Measurements from ENCODE around the gene PANK1.

The PANK1 gene

DNA sequence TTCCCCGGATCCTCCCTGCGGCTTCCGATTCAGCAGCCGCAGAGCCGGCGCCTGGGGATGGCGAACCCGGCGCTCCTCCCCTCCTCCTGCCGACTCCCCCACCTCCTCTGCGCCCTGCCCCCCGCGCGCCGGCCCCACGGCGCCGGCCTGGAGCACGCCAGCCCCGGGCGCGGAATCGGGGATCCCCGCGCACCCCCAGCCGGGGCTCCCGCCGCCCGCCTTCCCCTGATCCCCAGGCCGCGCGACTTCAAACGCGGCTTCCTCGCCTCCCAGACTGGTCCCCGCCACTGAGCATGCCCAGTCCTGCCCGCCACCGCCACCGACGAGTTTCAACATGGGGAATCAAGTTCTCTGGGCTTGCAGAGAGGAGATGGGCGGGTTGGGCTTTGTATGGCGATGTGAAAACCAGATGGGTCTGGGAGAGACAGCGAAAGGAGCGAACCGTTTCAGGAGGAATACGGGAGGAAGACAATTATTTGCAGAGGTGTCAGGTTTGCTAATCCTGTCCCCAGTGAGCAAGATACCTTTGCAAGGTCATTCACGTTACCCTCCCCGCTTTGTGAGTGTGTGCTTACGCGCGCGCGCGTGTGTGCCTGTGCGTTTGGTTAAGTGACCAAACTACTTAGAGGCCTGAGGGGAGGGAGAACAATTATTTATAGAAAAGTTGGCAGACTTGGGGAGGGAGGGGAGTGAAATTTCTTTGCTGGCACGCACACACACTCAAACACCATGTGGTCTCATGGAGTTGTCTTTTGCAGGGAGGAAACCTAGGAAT is at the start of gene PANK1:
TSS of gene PANK1 (minus strand) at position 276 of the 775 bp plus-strand sequence. CDS start 351 bp downstream, outside the sequence.
- peak; percentile 90 for DNase-seq

DNA sequence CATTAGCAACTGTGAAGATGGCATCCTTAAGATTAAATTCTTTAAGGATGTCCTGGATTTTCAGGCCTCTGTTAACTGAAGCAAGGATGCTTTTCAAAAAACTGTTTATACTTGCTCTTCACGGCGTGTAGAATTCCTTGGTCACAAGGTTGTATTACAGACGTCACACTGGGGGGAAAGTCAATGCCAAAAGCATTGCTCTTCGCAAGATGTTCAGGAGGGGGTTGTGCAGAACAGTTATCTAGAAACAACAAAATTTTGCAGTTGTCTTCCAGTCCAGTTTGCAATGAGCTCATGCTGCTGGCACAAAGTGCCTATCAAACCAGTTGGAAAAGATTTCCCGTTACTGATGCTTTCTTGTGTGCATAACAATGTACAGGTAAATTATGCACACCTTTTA is 48.1 kb upstream of the PANK1 start:
- DNase-seq: no peak

DNA sequence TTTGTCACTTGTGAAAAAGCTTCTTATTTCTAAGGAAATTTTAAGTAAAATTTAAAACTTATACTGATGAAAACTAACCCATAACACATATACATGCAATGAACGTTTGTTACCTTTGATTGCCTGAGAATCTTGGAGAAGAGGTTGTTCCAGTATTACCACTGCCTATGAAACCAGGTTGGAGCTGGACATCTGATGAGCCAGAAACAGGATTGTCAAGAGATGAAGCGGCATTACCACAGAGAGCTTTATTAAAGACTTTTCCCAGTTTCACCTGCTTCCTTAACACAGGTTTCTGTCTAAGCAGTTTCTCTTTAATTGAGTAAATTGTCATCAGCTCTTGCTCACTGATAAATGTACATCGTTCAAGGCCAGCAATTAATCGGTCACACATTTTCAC is 47.4 kb upstream of the PANK1 start:
- DNase-seq: no peak

DNA sequence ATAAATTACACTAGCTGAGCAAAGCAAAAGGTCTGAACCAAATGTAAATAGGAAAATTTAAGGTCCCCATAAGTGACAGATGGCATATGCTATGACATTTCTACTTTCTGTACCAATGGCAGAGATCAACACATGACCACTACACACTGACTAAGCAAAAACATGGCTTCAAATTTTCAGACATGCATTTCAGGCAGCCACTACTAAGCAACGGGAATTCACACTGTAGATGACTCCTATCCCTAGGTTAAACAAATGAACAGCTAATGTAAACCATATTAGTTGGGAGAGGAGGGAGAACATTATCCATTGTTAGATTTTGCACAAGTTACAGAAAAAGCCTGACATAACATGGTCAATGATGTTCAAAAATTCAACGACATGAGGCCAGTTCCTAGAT is 45.0 kb upstream of the PANK1 start:
- DNase-seq: no peak

DNA sequence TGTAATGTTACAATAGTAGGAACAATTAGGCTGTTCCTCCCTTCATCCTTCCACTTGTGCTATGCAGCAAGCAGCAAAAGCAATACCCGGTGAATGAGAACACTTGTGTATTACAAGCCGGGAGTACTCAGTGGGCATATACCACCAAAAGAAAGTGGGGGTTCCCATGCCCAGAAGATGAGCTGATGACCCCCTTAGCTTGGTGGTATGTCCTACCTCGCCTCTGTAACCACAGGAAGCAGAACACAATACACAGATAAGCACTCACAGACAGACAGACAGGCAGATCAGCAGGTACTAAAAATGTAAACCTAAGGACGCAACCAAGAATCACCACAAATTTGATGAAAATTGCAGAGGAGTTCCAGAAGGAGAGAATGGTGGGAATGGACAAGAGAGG is 40.9 kb upstream of the PANK1 start:
- peak; percentile 86 for DNase-seq

DNA sequence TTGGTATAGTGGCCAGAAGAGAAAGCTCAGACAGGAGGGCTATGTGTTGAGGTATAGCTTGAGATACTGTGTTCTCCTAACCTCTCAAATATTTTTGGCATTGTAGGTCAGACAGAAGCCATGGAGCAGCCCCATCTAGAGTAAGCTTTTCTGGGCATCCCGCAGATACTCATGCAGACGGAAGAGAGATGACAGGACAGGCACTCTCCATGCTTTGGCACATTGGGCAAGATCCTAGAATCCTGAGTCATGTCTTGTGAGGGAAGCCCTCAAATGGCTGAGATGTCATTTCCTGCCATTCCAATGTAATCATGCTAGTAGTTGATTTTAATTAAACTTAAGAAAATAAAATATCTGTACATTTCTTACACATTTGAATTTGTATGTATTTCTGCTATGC is 39.6 kb upstream of the PANK1 start:
- DNase-seq: no peak

DNA sequence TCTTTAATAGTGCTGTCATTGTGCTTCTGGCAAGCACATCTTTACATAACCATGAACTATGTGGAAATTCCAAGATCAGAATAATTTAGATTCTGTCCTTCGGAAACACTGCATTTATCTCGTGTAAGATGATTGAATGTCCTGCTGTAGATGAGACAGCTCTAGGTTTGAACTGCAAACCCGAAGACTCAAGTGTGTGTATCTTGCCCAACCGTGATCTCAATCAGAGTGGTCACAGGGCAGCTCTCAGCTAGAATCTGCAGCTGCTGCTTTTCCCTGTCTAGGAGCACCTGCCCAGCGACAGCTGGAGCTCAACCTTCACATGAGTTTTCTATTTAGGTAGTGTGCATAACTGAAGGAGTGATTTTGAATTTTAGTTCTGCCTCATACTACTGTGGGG is 38.8 kb upstream of the PANK1 start:
- DNase-seq: peak; percentile 31

DNA sequence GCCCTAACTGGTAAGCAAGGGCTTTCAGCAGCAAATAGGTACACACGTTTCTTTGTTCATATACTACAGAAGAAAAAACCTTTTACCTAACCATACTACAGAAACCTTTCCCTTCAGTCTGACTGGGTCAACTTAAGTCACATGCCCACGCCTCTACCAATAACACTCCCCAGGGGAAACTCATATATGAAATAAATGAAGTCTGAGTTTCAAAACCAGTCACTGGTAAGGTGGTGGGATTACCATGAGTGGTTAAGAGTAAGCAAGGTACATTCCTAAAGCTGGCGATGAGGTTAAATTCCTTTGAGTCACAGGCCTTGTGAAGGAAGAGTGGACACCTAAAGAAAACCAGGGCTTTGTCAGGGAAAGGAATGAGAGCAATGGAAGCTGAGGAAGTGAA is 34.9 kb upstream of the PANK1 start:
- no peak for DNase-seq

DNA sequence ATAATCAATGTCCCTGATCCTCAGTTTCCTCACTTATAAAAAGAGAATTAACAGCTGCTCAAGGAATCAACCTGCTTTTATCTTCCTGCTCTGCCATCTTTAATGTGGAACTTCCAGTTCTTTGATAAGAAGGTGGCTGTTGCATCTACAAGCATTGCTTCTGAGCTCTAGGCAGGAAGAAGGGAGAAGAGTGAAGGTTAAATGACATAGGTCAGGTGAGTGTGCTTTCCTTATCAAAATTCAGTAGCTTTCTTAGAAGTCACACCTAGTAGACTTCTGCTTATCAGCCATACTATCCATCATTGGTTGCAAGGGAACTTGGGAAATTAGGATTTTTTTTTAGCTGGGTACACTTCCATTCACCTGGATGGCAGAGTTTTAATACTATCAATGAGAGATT is 32.3 kb upstream of the PANK1 start:
- no peak for DNase-seq

DNA sequence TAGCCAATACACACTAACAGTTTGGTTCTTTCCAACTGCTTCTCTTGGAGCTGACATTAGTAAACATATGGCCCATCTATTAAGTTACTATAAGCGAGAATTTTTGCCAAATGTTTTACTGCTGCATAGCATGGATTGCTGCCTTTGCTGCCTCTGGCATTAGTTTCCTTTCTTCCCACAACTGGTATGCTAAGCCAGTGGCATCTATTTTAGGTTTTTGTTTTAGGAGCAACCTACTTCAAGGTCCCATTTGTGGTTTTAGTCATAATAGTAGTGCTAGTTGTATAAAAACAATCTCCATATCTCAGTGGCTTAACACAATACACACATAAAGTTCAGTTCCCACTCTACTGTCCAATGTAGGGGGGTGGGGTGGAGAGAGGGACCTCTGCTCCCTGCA is 25.9 kb upstream of the PANK1 start:
- DNase-seq: no peak

DNA sequence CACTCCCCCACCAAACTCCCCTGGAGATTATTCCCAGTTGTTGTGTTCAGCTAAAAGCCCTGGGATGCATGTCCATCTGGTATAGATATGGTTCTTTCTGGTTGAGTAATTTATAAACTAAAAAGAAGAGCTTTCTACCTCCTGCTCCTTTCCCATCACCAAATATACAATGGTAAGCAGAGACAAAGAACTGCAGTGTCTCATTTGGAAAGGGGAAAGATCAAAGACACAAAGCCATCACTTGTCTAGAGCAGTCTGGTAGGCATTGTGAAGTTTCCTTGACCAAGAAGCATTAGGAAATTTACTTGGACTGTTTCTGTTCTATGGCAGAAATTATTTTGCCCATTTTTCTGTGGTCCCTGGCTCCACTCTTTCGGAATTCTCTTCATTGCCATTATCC is 24.9 kb upstream of the PANK1 start:
- DNase-seq: no peak

DNA sequence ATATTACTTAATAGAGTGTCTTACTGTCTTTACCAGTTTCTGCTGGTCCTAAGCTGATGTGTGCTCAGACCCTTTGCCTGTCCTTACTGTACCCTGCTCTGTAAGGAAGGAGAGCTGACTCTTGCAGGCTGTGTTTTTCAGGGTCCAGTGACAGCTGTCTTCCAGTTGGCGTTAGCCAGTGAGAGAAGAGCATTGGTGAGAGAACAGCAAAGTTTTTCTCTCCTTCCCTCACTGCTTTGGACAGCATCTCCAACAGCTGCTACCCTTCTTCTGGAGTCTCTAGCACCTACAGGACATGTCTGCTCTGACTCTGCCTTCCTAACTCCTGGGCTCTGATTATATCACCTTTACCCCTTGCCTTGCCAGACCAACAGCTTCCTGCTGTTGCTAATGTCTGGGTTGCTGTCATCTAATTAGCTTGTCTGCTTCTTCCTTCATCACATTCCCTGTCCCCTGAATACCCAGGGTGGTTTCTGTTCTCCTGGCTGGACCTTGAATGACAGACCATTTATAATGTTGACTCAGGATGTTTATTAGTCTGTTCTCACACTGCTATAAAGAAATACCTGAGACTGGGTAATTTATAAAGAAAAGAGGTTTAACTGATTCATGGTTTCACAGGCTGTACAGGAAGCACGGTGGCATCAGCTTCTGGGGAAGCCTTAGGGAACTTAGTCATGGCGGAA is 23.5 kb upstream of the PANK1 start:
- DNase-seq: no peak

DNA sequence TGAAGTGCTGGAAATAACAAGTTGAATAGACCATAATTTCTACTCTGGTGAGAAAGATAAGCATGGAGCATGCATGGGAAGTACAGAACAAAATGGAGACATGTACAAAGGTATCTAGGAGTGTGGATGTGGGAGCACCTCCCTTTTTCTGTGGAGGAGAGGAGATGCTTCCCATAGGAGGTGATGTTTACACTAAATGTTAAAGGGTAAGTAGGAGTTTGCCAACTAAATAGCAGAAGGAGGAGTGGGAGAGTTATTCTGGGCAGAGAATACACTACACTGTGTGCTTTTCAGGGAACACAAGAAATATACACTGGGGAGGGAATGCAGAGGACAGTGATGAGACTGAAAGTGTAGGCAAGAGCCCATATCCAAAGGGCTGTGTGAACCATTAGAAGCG is 21.1 kb upstream of the PANK1 start:
- DNase-seq: no peak

DNA sequence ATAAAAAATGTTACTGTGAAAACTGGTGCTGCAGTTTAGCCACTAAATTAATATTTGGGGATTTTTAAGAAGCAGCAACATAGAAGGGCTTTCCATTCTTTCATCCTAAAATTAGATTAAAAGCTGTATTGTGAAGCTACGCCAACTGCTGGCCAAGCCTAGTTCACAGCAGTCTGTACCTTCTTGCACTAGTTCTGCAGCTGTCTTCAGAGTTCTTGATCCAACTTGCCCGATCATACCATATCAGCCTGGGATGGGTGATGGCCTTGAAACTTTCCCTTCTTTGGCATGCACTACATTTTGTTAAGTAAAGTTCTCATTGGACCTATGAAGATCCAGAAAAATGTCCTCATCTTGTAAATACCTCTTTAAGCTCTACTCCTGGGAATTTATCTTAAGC is 20.3 kb upstream of the PANK1 start:
- no peak for DNase-seq

DNA sequence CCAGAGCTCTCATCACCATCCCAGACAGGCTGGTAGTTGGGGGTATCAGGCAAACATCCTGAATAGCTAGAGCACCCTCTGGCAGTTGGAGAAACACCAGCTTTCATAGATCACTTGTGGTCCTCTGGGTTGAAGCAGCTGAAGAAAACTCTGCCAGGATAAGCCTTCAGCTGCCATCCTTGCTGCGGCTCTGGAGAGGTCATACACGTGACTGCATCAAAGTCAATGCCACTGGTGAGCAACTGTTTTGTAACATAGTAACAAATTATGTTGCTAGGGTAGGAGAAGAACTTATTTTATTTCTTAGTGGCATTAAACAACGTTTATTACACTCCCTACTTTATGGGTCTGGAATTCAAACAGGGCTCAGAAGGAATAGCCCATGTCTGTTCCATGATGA is 19.2 kb upstream of the PANK1 start:
- no peak for DNase-seq

DNA sequence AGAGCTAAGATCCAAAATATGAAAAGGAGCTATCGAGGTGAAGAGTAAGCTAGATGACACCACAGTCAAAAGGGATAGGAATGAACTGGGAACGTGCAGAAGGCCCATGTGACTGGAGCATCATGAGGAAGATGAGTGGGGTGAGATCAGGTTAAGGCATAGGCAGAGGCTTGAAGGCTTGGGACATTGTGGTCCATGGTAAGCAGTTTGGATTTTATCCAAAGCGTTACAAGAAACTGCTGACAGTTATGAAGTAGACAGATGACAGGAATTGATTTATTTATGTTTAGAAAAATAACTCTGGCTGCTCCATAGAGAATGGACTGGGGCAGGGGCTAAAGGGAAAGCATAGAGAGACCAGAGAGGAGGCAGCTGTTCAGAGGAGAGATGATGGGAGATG is 18.1 kb upstream of the PANK1 start:
- DNase-seq: no peak

DNA sequence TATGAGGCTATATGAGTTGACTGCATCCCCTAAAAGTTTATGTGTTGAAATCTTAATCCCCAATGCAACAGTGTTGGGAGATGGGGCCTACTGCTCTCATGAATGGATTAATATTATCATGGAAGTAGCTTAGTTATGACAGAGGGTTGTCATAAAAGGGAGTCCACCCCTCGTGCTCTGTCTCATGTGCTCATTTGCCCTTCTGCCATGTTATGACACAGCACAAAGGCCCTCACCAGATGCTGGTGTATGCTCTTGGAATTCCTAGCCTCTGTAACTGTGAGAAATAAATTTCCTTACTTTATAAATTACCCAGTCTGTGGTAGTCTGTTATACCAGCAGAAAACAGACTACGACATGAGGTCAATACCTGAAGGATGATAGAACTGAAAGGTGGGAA is 17.6 kb upstream of the PANK1 start:
- DNase-seq: no peak

DNA sequence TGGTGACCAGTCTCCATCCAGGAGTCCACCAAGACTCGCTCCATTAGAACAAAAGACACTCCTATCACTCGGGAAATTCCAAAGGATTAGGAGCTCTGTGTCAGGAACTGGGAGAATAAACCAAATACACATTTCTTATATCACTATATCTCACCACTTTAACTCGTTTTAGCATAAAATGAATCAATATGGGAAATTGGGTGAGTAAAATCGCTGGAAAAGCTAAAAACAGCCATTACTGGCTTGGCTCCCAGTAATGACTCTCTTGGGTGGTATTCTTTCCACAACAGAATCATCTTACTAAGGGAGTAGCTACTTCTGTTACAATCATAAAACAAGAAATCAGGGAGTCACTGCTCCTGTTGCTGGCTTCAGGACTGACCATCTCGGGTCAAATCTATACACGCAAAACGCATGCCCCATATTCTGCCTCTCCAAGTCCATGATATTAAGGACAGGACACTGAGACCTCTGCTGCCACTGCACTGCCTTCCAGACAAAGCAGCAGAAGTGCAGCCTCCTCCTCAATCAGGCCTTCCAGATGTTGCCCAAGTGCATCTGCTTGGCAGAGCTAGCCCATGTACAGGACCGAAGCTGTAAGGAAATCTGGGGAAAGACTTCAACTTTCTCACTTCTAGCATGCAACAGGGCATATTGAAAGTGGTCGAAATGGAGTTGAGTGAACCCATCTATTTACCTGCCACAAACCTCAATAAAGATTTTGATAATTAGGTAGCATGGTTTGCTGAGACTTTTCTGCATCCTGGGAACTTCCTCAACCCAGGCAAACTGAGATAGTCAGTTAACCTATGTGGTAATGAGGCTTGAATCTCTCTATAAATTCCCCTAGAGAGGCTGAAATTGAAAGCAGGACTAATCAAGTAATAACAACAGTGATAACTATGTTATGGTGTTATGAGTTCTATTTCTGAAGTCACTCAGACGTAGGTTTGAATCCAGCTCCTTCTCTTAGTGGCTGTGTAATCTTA is 14.4 kb upstream of the PANK1 start:
- DNase-seq: no peak

DNA sequence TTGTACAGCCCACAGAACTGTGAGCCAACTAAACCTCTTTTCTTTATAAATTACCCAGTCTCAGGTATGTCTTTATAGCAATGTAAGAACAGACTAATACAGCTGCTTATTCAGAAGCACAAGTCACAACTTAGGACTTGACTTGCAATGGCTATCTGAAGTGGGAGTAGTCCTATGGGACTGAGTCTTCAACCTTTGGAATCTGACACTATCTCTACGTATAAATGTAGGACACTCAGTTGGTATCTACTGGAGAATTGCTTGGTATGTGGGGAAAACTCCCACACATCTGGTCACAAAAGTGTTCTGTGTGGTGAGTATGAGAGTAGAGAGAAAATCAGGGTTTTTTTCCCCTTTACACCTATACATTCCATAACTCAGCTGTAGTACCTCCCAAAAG is 12.3 kb upstream of the PANK1 start:
- DNase-seq: no peak

DNA sequence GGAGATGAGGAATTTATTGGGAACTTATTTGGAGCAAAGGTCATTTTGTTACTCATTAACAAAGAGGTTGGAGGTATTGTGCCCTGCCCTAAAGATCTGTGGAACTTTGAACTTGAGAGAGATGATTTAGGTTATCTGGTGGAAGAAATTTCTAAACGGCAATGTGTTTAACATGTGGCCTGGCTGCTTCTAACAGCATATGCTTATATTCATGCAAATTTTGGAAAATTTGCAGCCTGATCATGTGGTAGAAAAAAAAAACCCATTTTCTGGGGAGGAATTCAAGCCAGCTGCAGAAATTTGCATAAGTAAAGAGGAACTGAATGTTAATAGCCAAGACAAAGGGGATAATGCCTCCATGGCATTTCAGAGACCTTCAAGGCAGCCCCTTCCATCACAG is 10.7 kb upstream of the PANK1 start:
- no peak for DNase-seq

DNA sequence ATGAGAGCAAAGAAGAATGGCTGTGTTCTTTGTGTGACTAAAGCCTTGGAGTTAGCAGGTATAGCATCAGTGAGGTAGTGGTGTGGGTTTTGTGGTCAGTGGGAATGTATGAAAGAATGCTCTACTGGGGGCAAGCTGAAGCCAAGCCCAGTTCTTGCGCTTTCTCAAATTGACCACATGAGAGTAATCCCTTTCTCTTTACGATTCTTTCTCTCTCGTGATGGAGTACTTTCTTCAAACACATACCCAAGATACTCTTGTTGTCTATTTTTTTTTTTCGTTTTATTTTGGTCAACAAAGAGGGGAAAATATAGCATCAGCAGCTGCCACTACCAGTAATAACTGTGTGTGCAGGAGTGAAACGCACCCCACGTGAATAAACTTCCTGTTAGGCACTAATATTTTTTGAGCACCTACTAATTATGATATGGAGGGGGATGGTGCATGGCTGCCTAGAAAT is 8.4 kb upstream of the PANK1 start:
- DNase-seq: no peak

DNA sequence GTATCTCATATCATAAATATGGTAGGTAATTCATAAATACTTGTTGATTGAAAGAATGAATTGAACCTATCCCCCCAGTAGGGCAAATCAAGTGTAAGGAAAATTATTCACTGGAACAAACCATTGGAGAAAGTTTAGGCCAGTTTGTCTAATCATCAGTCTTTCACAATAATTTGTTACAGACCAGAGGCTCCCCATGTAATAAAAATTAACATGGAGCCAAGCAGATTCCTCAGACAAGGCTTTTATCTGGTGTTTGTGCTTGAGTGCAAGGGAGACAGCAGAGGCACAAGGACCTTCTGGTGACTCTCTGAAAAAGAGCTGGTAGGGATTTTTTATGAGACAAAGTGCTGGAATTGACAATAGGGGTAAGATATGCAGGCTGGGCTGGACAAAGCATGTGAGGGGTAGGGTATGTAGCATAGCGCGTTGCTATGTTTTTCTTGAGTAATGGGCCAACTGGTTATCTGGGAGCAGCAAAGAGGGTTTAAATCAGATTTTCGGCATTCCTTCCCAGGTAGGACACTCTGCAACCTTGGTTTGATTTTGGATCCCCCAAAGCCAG is 7.8 kb upstream of the PANK1 start:
- no peak for DNase-seq

DNA sequence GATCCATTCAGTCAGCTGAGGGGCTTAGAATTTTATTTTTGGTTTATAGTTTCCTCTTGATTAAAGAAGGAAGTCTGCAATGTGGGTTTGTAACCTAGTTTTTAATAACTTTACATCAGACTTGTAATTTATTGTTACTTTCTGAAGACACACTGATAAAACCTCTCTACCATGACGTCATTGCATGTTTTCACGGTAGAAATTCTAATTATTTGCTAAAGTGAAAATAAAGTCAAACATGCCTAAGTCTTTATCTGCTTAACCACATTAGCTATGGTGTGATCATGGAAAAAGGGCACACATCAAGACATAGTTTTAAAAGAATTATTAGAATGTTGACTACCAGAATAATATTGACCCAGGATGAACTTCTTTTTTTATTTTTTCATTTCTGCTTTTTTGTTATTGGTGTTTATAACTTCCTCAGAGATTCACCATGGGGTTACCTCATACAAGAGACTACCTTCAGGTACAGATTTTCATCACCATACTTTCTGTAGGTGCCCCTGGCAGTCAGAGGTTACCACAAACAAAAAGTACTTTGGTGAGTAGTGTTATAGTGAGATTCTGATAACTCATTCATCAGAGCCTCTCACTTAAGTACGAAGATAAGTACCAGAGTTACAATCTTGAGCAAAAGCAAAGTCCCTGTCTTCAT is 7.0 kb upstream of the PANK1 start:
- no peak for DNase-seq
